HG02885 (cell line): ENCODE measurements around the gene AIPL1.

Experiments used
- ATAC-seq: cut with Tn5 transposase; IDR thresholded peaks from one replicate; pipeline ENCODE4 v1.9.1; 2021; ENCODE audit warnings: mild to moderate bottlenecking; ENCODE audit not compliant: unreplicated experiment, poor library complexity

AIPL1 gene

DNA sequence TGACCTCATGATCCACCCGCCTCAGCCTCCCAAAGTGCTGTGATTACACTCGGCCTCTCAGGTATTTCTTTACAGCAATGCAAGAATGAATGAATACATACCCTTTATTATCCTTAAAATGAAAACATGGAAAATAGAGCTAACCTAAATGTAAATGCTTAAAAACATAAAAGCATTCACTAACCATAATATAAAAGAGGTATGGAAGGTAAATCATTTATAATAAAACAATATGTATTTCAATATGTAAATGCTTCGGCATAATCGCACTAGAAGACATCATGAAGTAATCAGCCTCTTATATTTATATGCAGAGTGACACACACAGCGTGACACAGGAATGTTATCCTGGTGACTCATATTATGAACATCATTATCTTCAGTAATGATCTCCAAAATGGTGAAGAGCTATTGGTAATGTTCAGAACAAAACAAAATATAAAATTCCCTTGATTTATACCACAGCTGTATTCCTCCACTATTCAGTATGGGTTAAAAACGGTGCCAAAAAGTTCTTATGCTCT, 53.9 kb downstream of the AIPL1 start:
- no peak for ATAC-seq

- ATAC-seq: no peak
Measured at GRCh38 chr17:6377906-6378305, 57.0 kb downstream of the AIPL1 start.

GRCh38 chr17:6376931-6377361, 58.0 kb downstream of the AIPL1 start:
- no peak for ATAC-seq

GRCh38 chr17:6374761-6375312, 60.1 kb downstream of the AIPL1 start:
- no peak for ATAC-seq

DNA sequence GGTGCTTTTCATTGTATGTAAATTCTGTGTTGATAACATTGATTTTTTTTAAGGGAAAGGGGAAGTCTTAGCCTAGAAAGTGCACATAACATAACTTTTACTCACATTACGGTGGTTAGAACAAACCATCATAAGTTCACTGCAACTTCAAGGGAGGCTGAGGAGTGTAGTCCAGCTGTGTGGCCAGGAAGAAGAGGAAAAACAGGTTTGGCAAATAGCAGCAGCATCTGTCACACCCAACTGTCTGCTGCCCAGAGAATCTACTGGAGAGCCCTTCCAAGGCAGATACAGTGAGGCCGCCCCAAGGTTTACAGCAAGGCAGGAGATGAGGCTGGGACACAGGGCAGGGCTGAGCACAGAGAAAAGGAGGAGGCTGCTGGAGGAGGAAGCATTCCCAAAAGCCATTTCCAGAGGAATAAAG, 60.6 kb downstream of the AIPL1 start:
- no peak for ATAC-seq
